Type B pancreatic cell (in vitro differentiated cells): ENCODE data around the gene OGT. TPM values are rescaled to one million over a fixed set of nuclear protein-coding genes. Genes with fewer than 3 reads are reported as not detected.

Source experiments
- DNase-seq: peaks from one replicate; pipeline ENCODE4 v3.0.0; 2021; ENCODE audit warnings: mixed read lengths; ENCODE audit not compliant: unreplicated experiment; ENCODE audit errors: extremely low spot score
- H3K27ac Mint-ChIP-seq: 2 replicates; pipeline ENCODE4 v1.8.0; 2021; ENCODE audit warnings: mild to moderate bottlenecking, mixed read lengths
- H3K27me3 Mint-ChIP-seq: 2 replicates; pipeline ENCODE4 v1.8.0; 2021; ENCODE audit warnings: mixed read lengths
- H3K36me3 Mint-ChIP-seq: 2 replicates; pipeline ENCODE4 v1.8.0; 2021; ENCODE audit warnings: mixed read lengths
- H3K4me1 Mint-ChIP-seq: one replicate; pipeline ENCODE4 v1.8.0; 2021; ENCODE audit warnings: mixed read lengths; ENCODE audit not compliant: unreplicated experiment
- H3K4me3 Mint-ChIP-seq: 2 replicates; pipeline ENCODE4 v1.8.0; 2021; ENCODE audit warnings: mild to moderate bottlenecking, mixed read lengths
- H3K9me3 Mint-ChIP-seq: 2 replicates; pipeline ENCODE4 v1.8.0; 2021; ENCODE audit warnings: mixed read lengths
- total RNA-seq: library from RNA; stranded (reverse); gene quantifications from 2 replicates; pipeline ENCODE4 v1.2.1, GENCODE V29; 2021; ENCODE audit warnings: low replicate concordance
- TF ChIP-seq, protein P1 (sequence below): fragments of 200-600 bp; sonication (generic); conservative IDR thresholded peaks from 2 replicates; pipeline ENCODE4 v1.5.0; 2021; ENCODE audit warnings: antibody characterized with exemption, mild to moderate bottlenecking

Gene OGT
- total RNA-seq, 1 donor from 2014 or later = 180 TPM

- TF ChIP-seq, protein P1, sequence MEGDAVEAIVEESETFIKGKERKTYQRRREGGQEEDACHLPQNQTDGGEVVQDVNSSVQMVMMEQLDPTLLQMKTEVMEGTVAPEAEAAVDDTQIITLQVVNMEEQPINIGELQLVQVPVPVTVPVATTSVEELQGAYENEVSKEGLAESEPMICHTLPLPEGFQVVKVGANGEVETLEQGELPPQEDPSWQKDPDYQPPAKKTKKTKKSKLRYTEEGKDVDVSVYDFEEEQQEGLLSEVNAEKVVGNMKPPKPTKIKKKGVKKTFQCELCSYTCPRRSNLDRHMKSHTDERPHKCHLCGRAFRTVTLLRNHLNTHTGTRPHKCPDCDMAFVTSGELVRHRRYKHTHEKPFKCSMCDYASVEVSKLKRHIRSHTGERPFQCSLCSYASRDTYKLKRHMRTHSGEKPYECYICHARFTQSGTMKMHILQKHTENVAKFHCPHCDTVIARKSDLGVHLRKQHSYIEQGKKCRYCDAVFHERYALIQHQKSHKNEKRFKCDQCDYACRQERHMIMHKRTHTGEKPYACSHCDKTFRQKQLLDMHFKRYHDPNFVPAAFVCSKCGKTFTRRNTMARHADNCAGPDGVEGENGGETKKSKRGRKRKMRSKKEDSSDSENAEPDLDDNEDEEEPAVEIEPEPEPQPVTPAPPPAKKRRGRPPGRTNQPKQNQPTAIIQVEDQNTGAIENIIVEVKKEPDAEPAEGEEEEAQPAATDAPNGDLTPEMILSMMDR = no peak
Measured at GRCh38 chrX:71622032-71622575, 89.2 kb downstream of the OGT start.

GRCh38 chrX:71622576-71623450, 89.9 kb downstream of the OGT start:
- Mint-ChIP-seq H3K4me1 (peaks cover 3% of the 10 kb centered on the region), H3K27me3 (no peaks in the 10 kb centered on the region), H3K27ac (no peak overlapping the region), H3K4me3 (no peak overlapping the region), H3K36me3 (no peaks in the 10 kb centered on the region), H3K9me3 (no peaks in the 10 kb centered on the region)
- DNase-seq = no peak
- TF ChIP-seq, protein P1 = peak; percentile 24

More at GRCh38 chrX:71622032-71622575, 89.2 kb downstream of the OGT start:
- no peaks in the 10 kb centered on the region for H3K9me3 Mint-ChIP-seq
- H3K4me3 Mint-ChIP-seq = no peak overlapping the region
- peaks cover 3% of the 10 kb centered on the region for H3K4me1 Mint-ChIP-seq
- H3K27ac Mint-ChIP-seq = no peak overlapping the region
- H3K36me3 Mint-ChIP-seq = no peaks in the 10 kb centered on the region
- no peaks in the 10 kb centered on the region for H3K27me3 Mint-ChIP-seq
- DNase-seq = no peak

DNA sequence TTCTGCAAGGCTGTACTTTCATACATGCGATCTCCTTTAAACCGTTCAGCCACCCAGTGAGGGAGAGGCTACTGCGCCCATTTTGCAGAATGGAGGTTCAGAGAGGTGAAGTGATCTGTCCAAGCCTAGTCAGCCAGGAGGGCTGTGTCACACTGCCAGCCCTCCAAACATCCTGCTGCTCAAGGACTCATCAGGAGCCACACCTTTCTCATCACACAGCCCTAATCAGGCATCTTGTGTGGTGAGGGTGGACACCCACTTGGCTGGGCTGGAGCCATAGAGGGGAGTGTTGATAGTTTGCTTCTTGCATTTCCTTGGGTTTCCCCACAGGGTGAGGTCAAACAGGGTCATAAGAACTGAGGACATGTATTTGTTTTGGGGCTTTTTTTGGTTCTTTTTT, 90.8 kb downstream of the OGT start:
- H3K27ac Mint-ChIP-seq = no peak overlapping the region
- H3K9me3 Mint-ChIP-seq = no peaks in the 10 kb centered on the region
- TF ChIP-seq, protein P1 = no peak
- no peak overlapping the region for H3K4me3 Mint-ChIP-seq
- no peak for DNase-seq
- H3K27me3 Mint-ChIP-seq = no peaks in the 10 kb centered on the region
- H3K4me1 Mint-ChIP-seq = peaks cover 3% of the 10 kb centered on the region
- no peaks in the 10 kb centered on the region for H3K36me3 Mint-ChIP-seq

- H3K9me3 Mint-ChIP-seq = no peaks in the 10 kb centered on the region
- no peak overlapping the region for H3K4me3 Mint-ChIP-seq
- TF ChIP-seq, protein P1 = no peak
- no peaks in the 10 kb centered on the region for H3K36me3 Mint-ChIP-seq
- no peak overlapping the region for H3K27ac Mint-ChIP-seq
- H3K4me1 Mint-ChIP-seq = peaks cover 3% of the 10 kb centered on the region
- no peaks in the 10 kb centered on the region for H3K27me3 Mint-ChIP-seq
- no peak for DNase-seq
Measured at GRCh38 chrX:71625471-71625870, 92.6 kb downstream of the OGT start.

Other genes with a start within 250 kb of the OGT start
- gene NONO, start 249.5 kb upstream of the OGT start, total RNA-seq = 428 and 634 TPM in 2 replicates
- 1.7 and 3.6 TPM in 2 replicates for gene ITGB1BP2, start 231.4 kb upstream of the OGT start, total RNA-seq
- 27.9 and 34.8 TPM in 2 replicates for gene TAF1, start 166.7 kb upstream of the OGT start, total RNA-seq
- gene GCNA, start 45.3 kb downstream of the OGT start, total RNA-seq = 0.79 and 2.1 TPM in 2 replicates
- gene CXCR3, start 85.4 kb downstream of the OGT start, total RNA-seq = not detected in 2 replicates
- gene CXorf49, start 185.2 kb downstream of the OGT start, total RNA-seq = not detected in 2 replicates
- gene CXorf49B, start 230.2 kb downstream of the OGT start, total RNA-seq = not detected in 2 replicates